ENCODE results near the gene APH1B.

Gene APH1B

DNA sequence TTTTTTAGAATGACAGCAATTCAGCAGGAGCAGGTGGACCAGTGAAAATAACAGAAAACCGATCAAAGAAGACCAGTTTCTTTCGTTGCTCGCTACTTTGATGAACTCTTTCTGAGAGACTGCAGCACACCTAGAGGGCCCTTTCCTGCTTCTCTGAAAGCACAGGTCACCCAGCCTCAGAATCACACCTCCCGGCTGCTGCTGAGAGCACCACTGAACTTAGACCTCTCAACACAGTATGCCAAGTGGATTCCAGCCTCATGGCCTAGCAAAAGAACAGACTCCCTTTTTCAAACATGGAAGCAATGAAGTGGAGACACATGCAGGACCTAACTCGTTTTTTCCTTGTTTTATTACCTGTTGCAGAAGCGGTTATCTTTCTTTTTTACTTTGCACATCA, 13.9 kb upstream of the APH1B start:
- CTCF ChIA-PET, result no interaction called here
- no peak for TF ChIP-seq ZBTB20 (tag by site-specific recombination; IDR thresholded peaks at IDR 0.05)
- TF ChIP-seq ZNF121 (tag by site-specific recombination; IDR thresholded peaks at IDR 0.05), result no peak
- TF ChIP-seq ZNF266 (tag by site-specific recombination; IDR thresholded peaks at IDR 0.05; ENCODE audit: low read depth), result no peak
- TF ChIP-seq, protein P1, sequence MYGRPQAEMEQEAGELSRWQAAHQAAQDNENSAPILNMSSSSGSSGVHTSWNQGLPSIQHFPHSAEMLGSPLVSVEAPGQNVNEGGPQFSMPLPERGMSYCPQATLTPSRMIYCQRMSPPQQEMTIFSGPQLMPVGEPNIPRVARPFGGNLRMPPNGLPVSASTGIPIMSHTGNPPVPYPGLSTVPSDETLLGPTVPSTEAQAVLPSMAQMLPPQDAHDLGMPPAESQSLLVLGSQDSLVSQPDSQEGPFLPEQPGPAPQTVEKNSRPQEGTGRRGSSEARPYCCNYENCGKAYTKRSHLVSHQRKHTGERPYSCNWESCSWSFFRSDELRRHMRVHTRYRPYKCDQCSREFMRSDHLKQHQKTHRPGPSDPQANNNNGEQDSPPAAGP (tag by site-specific recombination; IDR thresholded peaks at IDR 0.05), result no peak
- no peak for TF ChIP-seq ZNF146 (tag by site-specific recombination; IDR thresholded peaks at IDR 0.05)
- no peak for TF ChIP-seq ZFHX2 (tag by site-specific recombination; conservative IDR thresholded peaks at IDR 0.05)
- POLR2A ChIA-PET, result no interaction called here
- Histone ChIP-seq H3K4me3 (ENCODE audit: low read depth, low read length) (no peak overlapping the region), H3K36me3 (ENCODE audit: control insufficient read depth in 2 of 2, insufficient read depth in 1 of 2, low read length in 2 of 2) (peaks cover 0 to 11% of the 10 kb centered on the region in 2 experiments), H3K4me1 (ENCODE audit: control insufficient read depth, insufficient read depth, low read length) (no peaks in the 10 kb centered on the region), H3K27ac (ENCODE audit: extremely low read depth, low read depth, low read length) (no peak overlapping the region), H3K9me3 (ENCODE audit: control insufficient read depth, insufficient read depth, low read depth, low read length) (no peaks in the 10 kb centered on the region)

DNA sequence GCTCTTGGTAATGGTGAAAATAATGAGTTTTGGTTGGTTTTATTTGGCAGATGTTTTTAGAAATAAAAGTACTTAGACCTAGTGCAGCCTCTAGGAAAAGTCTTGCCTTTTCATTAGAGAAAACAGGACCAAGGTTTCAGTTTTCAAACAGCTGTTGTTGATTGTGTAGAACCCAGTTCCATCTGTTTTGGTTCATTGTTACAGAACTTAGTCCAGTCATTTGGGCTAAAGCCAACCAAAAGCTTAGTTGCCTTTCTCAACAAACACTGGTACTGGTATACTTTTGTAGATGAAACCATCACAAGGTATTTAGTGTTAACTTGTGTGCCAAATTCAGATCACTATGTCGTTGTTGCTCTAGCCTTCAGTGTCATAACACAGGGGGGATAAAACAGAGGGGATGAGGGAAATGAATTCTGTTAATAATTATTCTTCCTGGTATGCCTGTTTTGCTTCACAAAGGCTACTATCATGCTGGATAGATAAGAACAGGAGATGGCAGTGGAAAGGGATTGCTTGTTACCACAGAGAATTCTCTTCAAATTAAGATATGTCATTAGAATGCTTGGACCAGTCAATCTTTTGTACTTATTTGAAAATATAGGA, 12.6 kb upstream of the APH1B start:
- CTCF ChIA-PET, result interaction anchor here (0.6 kb wide), 1 partner anchor 503 kb away, joined by 3 read pairs; no protein-coding TSS in a partner anchor
- H3K4me1 ChIP-seq (ENCODE audit: control insufficient read depth, insufficient read depth, low read length), result no peaks in the 10 kb centered on the region
- H3K4me3 ChIP-seq (ENCODE audit: low read depth, low read length), result no peak overlapping the region
- TF ChIP-seq ZNF24 (tag by site-specific recombination; IDR thresholded peaks at IDR 0.05), result no peak
- no peak for TF ChIP-seq YY1 (tag by site-specific recombination; IDR thresholded peaks at IDR 0.05)
- no peak for TF ChIP-seq ZNF558 (tag by site-specific recombination; IDR thresholded peaks at IDR 0.05)
- TF ChIP-seq ZNF423 (tag by site-specific recombination; IDR thresholded peaks at IDR 0.05), result no peak
- TF ChIP-seq ZNF133 (tag by site-specific recombination; IDR thresholded peaks at IDR 0.05), result no peak
- TF ChIP-seq ZNF138 (tag by site-specific recombination; IDR thresholded peaks at IDR 0.05; ENCODE audit: borderline replicate concordance), result no peak
- TF ChIP-seq, protein P2, sequence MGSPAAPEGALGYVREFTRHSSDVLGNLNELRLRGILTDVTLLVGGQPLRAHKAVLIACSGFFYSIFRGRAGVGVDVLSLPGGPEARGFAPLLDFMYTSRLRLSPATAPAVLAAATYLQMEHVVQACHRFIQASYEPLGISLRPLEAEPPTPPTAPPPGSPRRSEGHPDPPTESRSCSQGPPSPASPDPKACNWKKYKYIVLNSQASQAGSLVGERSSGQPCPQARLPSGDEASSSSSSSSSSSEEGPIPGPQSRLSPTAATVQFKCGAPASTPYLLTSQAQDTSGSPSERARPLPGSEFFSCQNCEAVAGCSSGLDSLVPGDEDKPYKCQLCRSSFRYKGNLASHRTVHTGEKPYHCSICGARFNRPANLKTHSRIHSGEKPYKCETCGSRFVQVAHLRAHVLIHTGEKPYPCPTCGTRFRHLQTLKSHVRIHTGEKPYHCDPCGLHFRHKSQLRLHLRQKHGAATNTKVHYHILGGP (tag by site-specific recombination; IDR thresholded peaks at IDR 0.05), result no peak
- TF ChIP-seq, protein P3, sequence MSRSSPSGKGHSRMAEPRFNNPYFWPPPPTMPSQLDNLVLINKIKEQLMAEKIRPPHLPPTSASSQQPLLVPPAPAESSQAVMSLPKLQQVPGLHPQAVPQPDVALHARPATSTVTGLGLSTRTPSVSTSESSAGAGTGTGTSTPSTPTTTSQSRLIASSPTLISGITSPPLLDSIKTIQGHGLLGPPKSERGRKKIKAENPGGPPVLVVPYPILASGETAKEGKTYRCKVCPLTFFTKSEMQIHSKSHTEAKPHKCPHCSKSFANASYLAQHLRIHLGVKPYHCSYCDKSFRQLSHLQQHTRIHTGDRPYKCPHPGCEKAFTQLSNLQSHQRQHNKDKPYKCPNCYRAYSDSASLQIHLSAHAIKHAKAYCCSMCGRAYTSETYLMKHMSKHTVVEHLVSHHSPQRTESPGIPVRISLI (tag by site-specific recombination; IDR thresholded peaks at IDR 0.05), result no peak
- TF ChIP-seq ZNF654 (tag by site-specific recombination; IDR thresholded peaks at IDR 0.05; ENCODE audit: low read depth), result no peak
- no peak for TF ChIP-seq ZNF658 (tag by site-specific recombination; IDR thresholded peaks at IDR 0.05)
- TF ChIP-seq, protein P4, sequence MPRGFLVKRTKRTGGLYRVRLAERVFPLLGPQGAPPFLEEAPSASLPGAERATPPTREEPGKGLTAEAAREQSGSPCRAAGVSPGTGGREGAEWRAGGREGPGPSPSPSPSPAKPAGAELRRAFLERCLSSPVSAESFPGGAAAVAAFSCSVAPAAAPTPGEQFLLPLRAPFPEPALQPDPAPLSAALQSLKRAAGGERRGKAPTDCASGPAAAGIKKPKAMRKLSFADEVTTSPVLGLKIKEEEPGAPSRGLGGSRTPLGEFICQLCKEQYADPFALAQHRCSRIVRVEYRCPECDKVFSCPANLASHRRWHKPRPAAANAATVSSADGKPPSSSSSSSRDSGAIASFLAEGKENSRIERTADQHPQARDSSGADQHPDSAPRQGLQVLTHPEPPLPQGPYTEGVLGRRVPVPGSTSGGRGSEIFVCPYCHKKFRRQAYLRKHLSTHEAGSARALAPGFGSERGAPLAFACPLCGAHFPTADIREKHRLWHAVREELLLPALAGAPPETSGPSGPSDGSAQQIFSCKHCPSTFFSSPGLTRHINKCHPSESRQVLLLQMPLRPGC (tag by site-specific recombination; IDR thresholded peaks at IDR 0.05), result no peak
- no peak for TF ChIP-seq ZNF394 (tag by site-specific recombination; IDR thresholded peaks at IDR 0.05; ENCODE audit: borderline replicate concordance)
- TF ChIP-seq, protein P5, sequence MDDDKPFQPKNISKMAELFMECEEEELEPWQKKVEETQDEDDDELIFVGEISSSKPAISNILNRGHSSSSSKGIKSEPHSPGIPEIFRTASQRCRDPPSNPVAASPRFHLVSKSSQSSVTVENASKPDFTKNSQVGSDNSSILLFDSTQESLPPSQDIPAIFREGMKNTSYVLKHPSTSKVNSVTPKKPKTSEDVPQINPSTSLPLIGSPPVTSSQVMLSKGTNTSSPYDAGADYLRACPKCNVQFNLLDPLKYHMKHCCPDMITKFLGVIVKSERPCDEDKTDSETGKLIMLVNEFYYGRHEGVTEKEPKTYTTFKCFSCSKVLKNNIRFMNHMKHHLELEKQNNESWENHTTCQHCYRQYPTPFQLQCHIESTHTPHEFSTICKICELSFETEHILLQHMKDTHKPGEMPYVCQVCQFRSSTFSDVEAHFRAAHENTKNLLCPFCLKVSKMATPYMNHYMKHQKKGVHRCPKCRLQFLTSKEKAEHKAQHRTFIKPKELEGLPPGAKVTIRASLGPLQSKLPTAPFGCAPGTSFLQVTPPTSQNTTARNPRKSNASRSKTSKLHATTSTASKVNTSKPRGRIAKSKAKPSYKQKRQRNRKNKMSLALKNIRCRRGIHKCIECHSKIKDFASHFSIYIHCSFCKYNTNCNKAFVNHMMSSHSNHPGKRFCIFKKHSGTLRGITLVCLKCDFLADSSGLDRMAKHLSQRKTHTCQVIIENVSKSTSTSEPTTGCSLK (tag by site-specific recombination; IDR thresholded peaks at IDR 0.05), result no peak
- H3K27ac ChIP-seq (ENCODE audit: extremely low read depth, low read depth, low read length), result no peak overlapping the region
- H3K9me3 ChIP-seq (ENCODE audit: control insufficient read depth, insufficient read depth, low read depth, low read length), result no peaks in the 10 kb centered on the region
- POLR2A ChIA-PET, result no interaction called here
- peaks cover 0 to 11% of the 10 kb centered on the region in 2 experiments for H3K36me3 ChIP-seq (ENCODE audit: control insufficient read depth in 2 of 2, insufficient read depth in 1 of 2, low read length in 2 of 2)
